ENCODE data around the gene ZNF438. TPM values are rescaled to one million over a fixed set of nuclear protein-coding genes. Genes with fewer than 3 reads are reported as not detected.
"Not testable (repeated sequence)": the region's sequence is repeated elsewhere in the genome, so short reads cannot be mapped to it uniquely, and the experiment has no call there.

Gene ZNF438
- total and polyA plus RNA-seq, 2 of the 4 experiments (the other 2 are of a cell fraction): 1.8 to 2.9 TPM

- Histone ChIP-seq H2AK5ac (ENCODE audit: low read depth, low read length) (no peak overlapping the region), H3K9ac (ENCODE audit: low read depth, low read length) (no peak overlapping the region), H2BK15ac (ENCODE audit: low read depth, low read length) (no peak overlapping the region), H2AFZ (replicated peaks; ENCODE audit: low read length, poor library complexity) (no peak overlapping the region), H3K4me1 (ENCODE audit: control insufficient read depth, insufficient read depth, low read length) (no peaks in the 10 kb centered on the region), H3K9me1 (ENCODE audit: insufficient read depth, low read length) (no peaks in the 10 kb centered on the region), H2AK9ac (replicated peaks; ENCODE audit: low read depth, low read length, poor library complexity) (no peak overlapping the region), H3K9me3 (ENCODE audit: control insufficient read depth, insufficient read depth, low read length) (no peaks in the 10 kb centered on the region; the same call in 1 of the 2 replicates), H4K20me1 (ENCODE audit: insufficient read depth, low read length) (no peaks in the 10 kb centered on the region), H4K8ac (ENCODE audit: low read depth in 2 of 2, low read length in 2 of 2) (no peak overlapping the region), H3K4ac (ENCODE audit: low read depth, low read length) (no peak overlapping the region), H3K36me3 (ENCODE audit: control insufficient read depth, insufficient read depth, low read length) (no peaks in the 10 kb centered on the region), H3K14ac (replicated peaks; ENCODE audit: low read depth, low read length) (no peak overlapping the region), H3K23ac (ENCODE audit: low read depth, low read length) (no peak overlapping the region), H2BK120ac (ENCODE audit: low read depth, low read length) (no peak overlapping the region), H2BK20ac (ENCODE audit: low read depth, low read length) (no peak overlapping the region), H3K4me2 (ENCODE audit: low read depth, low read length) (no peak overlapping the region), H2BK5ac (ENCODE audit: low read depth, low read length, poor library complexity, severe bottlenecking) (no peak overlapping the region), H4K5ac (ENCODE audit: low read depth, low read length) (no peak overlapping the region), H3K56ac (ENCODE audit: extremely low read depth, insufficient read depth, low read length) (no peak overlapping the region), H3K27ac (ENCODE audit: insufficient read depth, low read length) (no peak overlapping the region), H3K4me3 (ENCODE audit: insufficient read depth, low read depth, low read length) (no peak overlapping the region), H4K91ac (ENCODE audit: insufficient read depth, low read depth, low read length) (no peak overlapping the region), H3K79me1 (ENCODE audit: low read depth in 1 of 2, low read length in 2 of 2) (no peaks in the 10 kb centered on the region), H3K27me3 (ENCODE audit: control insufficient read depth, insufficient read depth, low read length) (no peaks in the 10 kb centered on the region), H3K18ac (ENCODE audit: low read depth, low read length) (no peak overlapping the region)
- no TSS peak for BruUV-seq (replicated peaks)
- TF ChIP-seq MXI1 (IDR thresholded peaks at IDR 0.05; ENCODE audit: borderline replicate concordance, low read depth, low read length) (no peak), MAFK (IDR thresholded peaks at IDR 0.05; ENCODE audit: low read depth, low read length) (no peak), CEBPB (IDR thresholded peaks at IDR 0.05; ENCODE audit: low read depth, low read length) (no peak), RCOR1 (IDR thresholded peaks at IDR 0.05; ENCODE audit: insufficient replicate concordance, low read length) (no peak), MAZ (IDR thresholded peaks at IDR 0.05; ENCODE audit: borderline replicate concordance, low read depth, low read length) (no peak)
- TF ChIP-seq, protein P1, sequence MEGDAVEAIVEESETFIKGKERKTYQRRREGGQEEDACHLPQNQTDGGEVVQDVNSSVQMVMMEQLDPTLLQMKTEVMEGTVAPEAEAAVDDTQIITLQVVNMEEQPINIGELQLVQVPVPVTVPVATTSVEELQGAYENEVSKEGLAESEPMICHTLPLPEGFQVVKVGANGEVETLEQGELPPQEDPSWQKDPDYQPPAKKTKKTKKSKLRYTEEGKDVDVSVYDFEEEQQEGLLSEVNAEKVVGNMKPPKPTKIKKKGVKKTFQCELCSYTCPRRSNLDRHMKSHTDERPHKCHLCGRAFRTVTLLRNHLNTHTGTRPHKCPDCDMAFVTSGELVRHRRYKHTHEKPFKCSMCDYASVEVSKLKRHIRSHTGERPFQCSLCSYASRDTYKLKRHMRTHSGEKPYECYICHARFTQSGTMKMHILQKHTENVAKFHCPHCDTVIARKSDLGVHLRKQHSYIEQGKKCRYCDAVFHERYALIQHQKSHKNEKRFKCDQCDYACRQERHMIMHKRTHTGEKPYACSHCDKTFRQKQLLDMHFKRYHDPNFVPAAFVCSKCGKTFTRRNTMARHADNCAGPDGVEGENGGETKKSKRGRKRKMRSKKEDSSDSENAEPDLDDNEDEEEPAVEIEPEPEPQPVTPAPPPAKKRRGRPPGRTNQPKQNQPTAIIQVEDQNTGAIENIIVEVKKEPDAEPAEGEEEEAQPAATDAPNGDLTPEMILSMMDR (conservative IDR thresholded peaks at IDR 0.05; ENCODE audit: low read depth, low read length): no peak
- intact Hi-C loops (cut with micrococcal nuclease) (no loop called here), in situ Hi-C loops (cut with MboI; ENCODE audit: low sequenced_read_pairs) (no loop called here), dilution Hi-C loops (cut with HindIII; ENCODE audit: low sequenced_read_pairs, unreplicated experiment) (no loop called here)
- CTCF ChIA-PET: no interaction called here
- ATAC-seq (ENCODE audit: low read depth) (no peak), DNase-seq (no peak)
- POLR2A ChIA-PET (ENCODE audit: unreplicated experiment): no interaction called here
- WGBS, 2 experiments (ENCODE audit: extremely low coverage in 2 of 2, insufficient read length in 1 of 2): 83% methylated on average over 10 of the region's 37 CpGs; no CpG with 5 or more reads in 1 of the 2 experiments
Observed at GRCh38 chr10:30902621-30903396, 128.9 kb downstream of the ZNF438 start.

- H3K18ac ChIP-seq (ENCODE audit: low read depth, low read length); H3K79me1 ChIP-seq (ENCODE audit: low read depth in 1 of 2, low read length in 2 of 2); in situ Hi-C loops (cut with MboI; ENCODE audit: low sequenced_read_pairs); dilution Hi-C loops (cut with HindIII; ENCODE audit: low sequenced_read_pairs, unreplicated experiment); H2AFZ ChIP-seq (replicated peaks; ENCODE audit: low read length, poor library complexity); BruUV-seq (replicated peaks); H4K5ac ChIP-seq (ENCODE audit: low read depth, low read length); H3K4me1 ChIP-seq (ENCODE audit: control insufficient read depth, insufficient read depth, low read length); intact Hi-C loops (cut with micrococcal nuclease); H4K20me1 ChIP-seq (ENCODE audit: insufficient read depth, low read length); H3K4me3 ChIP-seq (ENCODE audit: insufficient read depth, low read depth, low read length); H3K4ac ChIP-seq (ENCODE audit: low read depth, low read length); H3K23ac ChIP-seq (ENCODE audit: low read depth, low read length); CTCF ChIA-PET; H4K8ac ChIP-seq (ENCODE audit: low read depth in 2 of 2, low read length in 2 of 2); H3K27ac ChIP-seq (ENCODE audit: insufficient read depth, low read length); H2BK15ac ChIP-seq (ENCODE audit: low read depth, low read length); H3K27me3 ChIP-seq (ENCODE audit: control insufficient read depth, insufficient read depth, low read length); DNase-seq; H3K56ac ChIP-seq (ENCODE audit: extremely low read depth, insufficient read depth, low read length); H2AK5ac ChIP-seq (ENCODE audit: low read depth, low read length); H3K9ac ChIP-seq (ENCODE audit: low read depth, low read length); H3K4me2 ChIP-seq (ENCODE audit: low read depth, low read length); H3K9me1 ChIP-seq (ENCODE audit: insufficient read depth, low read length); H2BK20ac ChIP-seq (ENCODE audit: low read depth, low read length); H3K9me3 ChIP-seq (ENCODE audit: control insufficient read depth, insufficient read depth, low read length); H2BK5ac ChIP-seq (ENCODE audit: low read depth, low read length, poor library complexity, severe bottlenecking); H4K91ac ChIP-seq (ENCODE audit: insufficient read depth, low read depth, low read length); POLR2A ChIA-PET (ENCODE audit: unreplicated experiment); ATAC-seq (ENCODE audit: low read depth); H2BK120ac ChIP-seq (ENCODE audit: low read depth, low read length); H3K36me3 ChIP-seq (ENCODE audit: control insufficient read depth, insufficient read depth, low read length); H3K14ac ChIP-seq (replicated peaks; ENCODE audit: low read depth, low read length); H2AK9ac ChIP-seq (replicated peaks; ENCODE audit: low read depth, low read length, poor library complexity): not testable (repeated sequence)
- WGBS, 2 experiments (ENCODE audit: extremely low coverage in 2 of 2, insufficient read length in 1 of 2): 100% methylated on average over 10 of the region's 21 CpGs; no CpG with 5 or more reads in 1 of the 2 experiments
Observed at GRCh38 chr10:30901487-30901886, 130.2 kb downstream of the ZNF438 start.
